GM21390 (cell line): ENCODE data around the gene GGT7.
A peak's percentile ranks its signal among the peaks of the same experiment; 100 is the strongest.
"Not testable (repeated sequence)": the region's sequence is repeated elsewhere in the genome, so short reads cannot be mapped to it uniquely, and the experiment has no call there.

Experiments
- ATAC-seq: cut with Tn5 transposase; IDR thresholded peaks from one replicate; pipeline ENCODE4 v1.9.1; 2021; ENCODE audit not compliant: unreplicated experiment

The GGT7 gene

GRCh38 chr20:34849778-34850177, 22.9 kb downstream of the GGT7 start:
- no peak for ATAC-seq

DNA sequence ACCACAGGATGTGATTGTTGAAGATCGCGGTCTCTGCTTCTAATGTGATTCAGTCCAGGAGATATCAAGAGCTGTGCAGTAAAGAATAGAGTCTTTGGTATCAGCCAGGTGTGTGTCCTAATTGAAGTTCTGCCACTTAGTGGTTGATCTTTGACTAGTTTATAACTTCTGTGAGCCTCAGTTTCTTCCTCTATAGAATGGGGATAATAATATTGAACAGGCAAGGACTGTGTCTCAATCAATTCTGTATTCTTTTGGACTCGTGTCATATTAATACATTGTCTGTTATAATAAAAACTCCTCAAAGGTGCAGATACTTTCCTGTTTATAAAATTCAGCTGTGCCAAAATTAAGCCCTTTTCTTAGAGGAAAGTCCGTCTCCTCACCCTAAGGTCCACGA, 24.1 kb downstream of the GGT7 start:
- ATAC-seq = no peak

DNA sequence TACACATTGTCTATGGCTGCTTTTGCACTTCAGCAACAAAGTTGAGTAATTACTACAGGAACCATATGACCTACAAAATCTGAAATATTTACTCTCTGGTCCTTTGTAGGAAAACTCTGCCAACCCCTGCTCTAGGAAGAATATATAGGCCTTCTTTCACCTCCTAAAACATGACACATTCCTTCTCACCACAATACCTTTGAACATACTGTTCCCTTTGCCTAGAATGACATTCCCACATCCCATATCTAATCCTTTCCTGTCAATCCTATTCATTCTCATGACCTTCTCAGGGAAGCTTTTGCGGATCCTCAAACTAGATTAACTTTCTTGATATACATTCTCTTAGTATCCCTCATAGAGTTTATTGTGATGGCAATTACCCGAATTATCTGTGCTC, 29.2 kb downstream of the GGT7 start:
- ATAC-seq = no peak

- ATAC-seq = no peak
Measured at GRCh38 chr20:34842143-34842542, 30.5 kb downstream of the GGT7 start.

DNA sequence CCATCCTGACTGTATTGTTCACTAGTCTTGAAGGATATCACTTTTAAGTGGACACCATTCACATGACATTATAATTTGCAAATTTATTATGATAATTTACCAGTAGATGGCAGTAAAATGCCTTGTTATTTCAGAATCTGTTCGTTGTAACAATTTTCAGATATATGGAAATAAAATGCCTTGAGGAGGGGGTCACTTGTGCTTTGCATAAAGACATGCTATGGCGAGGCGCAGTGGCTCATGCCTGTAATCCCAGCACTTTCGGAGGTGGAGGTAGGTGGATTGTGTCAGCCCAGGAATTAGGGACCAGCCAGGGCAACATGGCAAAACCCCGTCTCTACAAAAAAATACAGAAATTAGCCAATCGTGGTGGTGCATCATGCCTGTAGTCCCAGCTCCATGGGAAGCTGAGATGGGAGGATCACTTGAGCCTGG, 38.2 kb downstream of the GGT7 start:
- ATAC-seq = no peak

- ATAC-seq = no peak
Measured at GRCh38 chr20:34831936-34832335, 40.7 kb downstream of the GGT7 start.

DNA sequence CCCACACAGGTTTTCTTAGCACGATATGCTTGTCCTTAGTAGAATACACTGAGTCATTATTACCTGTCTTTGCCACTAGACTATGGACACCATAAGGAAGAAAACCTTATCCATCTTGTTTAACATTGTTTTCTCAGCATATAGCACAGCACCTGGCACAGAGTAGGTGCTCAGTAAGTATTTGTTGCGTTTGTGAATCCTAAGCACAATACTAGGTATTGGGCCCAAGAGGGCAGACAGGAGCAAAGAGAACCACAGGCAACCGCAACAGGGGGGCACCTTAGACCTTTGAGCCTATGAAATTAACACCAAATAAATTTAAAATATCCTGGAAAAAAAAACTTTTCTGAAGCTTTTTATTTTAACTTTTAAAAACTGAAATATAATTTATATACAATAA, 43.5 kb downstream of the GGT7 start:
- no peak for ATAC-seq

DNA sequence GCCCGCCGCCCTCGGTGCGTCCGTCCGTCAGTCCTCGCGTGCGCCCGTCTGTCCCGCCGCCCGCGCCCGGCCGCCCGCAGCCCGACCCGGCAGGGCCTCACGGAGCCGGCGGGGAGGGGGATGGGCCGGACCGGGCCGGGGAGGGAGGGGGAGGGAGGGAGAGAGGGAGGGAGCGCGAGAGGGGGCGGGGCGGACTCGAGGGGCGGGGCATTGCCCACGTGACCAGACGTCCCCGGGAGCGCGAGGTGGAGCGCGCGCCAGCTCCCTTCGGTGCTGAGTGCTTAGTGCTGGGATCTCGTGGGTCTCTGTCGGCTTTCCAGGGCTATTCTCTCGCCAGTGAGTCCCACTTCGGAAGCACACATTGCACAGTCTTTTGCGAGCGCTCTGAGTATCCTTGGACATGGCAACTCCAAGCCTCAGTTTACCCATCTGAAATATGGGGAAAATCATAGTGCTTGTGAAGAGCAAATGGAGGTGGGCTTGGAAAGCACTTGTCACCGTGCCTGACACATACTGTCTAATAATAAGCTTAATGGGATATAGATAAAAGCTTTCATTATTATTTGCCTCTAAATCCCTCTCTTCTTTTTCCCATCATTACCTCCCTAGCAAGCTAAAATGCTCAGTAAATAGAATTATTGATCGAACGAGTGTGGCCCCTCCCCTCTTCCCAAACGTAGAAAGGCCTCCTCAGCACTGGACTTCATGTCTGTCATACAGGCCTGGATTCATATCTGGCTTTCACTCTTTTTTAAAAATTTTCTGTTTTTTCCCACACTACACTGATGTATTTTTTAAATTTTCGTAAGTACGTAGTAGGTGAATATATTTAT, 46.9 kb downstream of the GGT7 start, which contains the start of gene NCOA6:
Gene NCOA6, minus strand, starts transcription at position 122 of the 833 bp plus-strand sequence. CDS start 43,296 bp downstream, outside the sequence.
- peak; percentile 42 for ATAC-seq

- peak; percentile 74 for ATAC-seq
Measured at GRCh38 chr20:34824806-34825529, 47.7 kb downstream of the GGT7 start.

GRCh38 chr20:34824452-34824805, 48.2 kb downstream of the GGT7 start:
- peak; percentile 61 for ATAC-seq

- ATAC-seq = no peak
Measured at GRCh38 chr20:34824026-34824425, 48.6 kb downstream of the GGT7 start.

DNA sequence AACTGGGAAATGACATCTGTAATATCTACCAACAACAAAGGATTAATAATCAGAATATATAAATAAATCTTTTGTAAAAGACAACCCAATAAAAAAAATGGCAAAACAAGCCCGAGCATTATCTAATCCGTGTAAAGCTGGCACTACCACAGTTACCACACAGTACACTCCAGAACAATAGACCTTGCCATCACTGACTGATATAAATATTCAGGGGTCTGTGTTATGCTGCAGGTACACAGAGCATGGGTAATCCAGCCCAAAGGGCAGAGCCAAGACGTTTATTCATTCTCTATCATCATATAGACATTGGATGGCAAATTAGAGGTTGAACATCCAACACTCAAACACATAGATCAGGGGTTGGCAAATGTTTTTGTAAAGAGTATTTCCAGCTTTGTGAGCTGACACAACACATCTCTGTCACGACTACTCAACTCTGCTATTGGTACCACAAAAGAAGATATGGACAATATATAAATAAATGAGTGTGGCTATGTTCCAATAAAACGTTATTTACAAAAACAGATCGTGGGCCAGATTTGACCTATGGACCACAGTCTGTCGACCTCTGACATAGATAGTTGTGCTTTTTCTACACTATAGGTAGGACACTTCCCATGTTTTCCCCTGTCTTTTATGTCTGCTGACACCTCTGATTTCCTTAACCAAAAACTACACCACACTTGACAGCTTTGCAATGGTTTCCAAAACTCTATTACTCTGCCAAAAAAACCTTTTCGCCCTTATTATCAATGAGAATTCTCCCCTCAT, 51.7 kb downstream of the GGT7 start:
- ATAC-seq = no peak

DNA sequence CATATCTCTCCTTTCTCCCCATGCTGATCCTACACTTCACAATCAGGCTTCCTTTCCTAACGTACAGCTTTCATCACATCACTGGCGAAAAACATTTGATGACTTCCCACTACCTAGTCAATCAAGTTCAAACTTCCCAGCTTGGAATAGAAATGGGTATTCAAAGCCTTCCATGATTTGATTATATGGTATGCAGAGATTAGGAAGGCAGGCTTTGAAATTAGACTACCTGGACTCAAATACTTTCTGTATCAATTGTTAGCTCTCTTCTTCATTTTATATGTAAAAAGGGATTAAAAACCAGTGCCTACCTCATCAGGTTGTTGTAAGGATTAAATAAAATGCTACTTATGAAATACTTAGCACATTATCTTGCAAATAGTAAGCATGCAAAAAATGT, 54.9 kb downstream of the GGT7 start:
- ATAC-seq = no peak

DNA sequence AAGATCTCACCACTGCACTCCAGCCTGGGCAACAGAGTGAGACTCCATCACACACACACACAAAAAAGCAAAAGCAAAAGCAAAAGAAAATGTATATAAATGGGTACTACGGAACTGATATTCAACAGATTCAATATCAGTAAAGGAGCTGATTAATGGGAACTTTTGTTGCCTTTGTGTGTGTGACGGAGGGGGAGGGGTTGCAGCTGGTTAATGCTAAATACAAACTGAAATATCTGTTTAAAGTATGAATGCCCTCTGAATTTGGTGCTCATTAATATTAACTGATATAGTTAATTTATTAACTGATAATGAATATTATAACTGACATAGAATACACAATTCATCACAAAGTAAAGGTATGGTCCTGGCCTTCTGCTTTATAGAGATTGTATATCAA, 55.6 kb downstream of the GGT7 start:
- ATAC-seq = no peak

DNA sequence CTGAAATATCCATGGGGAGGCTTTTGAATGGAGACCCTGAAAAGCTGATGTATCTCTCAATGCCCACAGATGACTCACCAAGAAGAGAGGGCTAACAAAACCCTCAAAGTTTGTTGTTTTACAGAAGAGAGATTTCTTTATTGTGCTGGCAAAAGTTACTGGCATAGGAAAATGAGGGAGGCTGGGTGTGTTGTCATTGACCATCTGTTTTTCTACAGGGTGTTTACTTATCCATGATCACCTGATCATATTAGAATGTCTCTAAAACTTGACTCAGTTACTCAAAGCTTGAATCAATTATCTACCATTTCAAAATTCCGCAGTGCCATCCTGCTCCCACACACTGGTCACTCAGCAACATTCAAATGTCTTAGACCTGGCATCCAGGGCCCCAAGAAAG, 57.0 kb downstream of the GGT7 start:
- no peak for ATAC-seq

DNA sequence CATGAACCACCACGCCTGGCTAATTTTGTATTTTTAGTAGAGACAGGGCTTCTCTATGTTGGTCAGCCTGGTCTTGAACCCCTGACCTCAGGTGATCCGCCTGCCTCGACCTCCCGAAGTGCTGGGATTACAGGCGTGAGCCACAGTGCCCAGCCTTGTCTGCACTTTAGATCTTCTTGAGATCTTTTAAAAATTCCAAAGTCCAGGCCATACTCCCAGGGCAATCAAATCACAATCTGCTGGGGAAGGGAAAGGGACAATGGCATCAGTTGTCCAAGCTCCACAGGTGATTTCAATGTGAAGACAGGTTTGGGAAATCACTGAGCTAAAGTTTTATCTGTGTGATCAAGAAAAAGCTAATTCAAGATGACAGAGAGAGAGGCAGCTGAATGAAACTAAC, 64.1 kb downstream of the GGT7 start:
- no peak for ATAC-seq

DNA sequence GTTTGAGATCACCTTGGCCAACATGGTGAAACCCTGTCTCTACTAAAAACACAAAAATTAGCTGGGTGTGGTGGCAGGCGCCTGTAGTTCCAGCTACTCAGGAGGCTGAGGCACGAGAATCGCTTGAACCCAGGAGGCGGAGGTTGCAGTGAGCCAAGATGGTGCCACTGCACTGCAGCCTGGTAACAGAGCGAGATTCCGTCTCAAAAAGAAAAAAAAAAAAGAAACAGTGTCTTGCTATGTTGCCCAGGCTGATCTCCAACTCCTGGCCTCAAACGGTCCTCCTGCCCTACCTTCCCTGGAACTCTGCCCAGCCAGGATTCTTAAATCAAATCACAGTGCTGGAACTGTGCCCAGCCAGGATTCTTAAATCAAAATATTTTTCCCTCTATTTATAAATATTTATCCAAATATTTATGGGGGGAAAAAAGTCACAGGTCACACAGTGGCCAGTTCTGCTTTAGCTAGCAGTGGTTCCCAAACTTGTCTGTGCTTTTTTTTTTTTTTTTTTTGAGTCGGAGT, 64.7 kb downstream of the GGT7 start:
- ATAC-seq = not testable (repeated sequence)

DNA sequence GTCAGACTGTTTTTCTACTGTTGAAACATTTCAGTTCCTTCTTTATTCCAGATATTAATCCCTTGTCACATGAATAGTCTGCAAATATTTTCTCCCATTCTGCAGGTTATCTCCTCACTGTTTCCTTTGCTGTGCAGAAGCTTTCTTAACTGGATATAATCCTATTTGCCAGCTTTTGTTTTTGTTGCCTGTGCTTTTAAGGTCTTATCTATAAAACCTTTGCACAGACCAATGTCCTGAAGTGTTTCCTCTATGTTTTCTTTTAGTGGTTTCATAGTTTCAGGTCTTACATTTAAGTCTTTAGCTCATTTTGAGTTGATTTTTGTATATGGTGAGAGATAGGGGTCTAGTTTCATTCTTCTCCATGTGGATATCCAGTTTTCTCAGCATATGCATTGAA, 66.4 kb downstream of the GGT7 start:
- no peak for ATAC-seq

DNA sequence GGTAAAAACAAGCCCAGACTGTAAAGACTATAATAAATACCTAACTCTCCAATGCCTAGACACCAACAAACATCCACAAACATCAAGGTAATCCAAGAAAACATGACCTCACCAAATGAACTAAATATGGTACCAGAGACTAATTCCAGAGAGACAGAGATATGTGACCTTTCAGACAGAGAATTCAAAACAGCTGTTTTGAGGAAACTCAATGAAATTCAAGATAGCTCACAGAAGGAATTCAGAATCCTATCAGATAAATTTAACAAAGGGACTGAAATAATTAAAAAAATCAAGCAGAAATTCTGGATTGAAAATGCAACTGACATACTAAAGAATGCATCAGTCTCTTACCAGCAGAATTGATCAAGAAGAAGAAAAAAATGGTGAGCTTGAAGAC, 73.8 kb downstream of the GGT7 start:
- no peak for ATAC-seq

GRCh38 chr20:34798328-34798727, 74.3 kb downstream of the GGT7 start:
- ATAC-seq = no peak
